Adrenal gland (tissue), 12 donors: ENCODE measurements around the gene FSIP1. TPM values are rescaled to one million over a fixed set of nuclear protein-coding genes. Genes with fewer than 3 reads are reported as not detected.

ENCODE experiments used
- DNase-seq, 7 donors: peaks; one replicate each; pipeline ENCODE4 v3.0.0-alpha.2; 2019 to 2020
- H3K27ac ChIP-seq, 5 donors: fragments of 200-600 bp; sonication (generic) in 4 of 5; 1 replicate in 3 of 5; 2 replicates in 2 of 5; pipeline versions ENCODE4 v1.5.1 to v1.8.0; 2016 to 2020; ENCODE audit warnings: mild to moderate bottlenecking in 1 of 5
- H3K27me3 ChIP-seq: fragments of 200-600 bp; 2 replicates; pipeline ENCODE4 v1.8.0; 2021
- H3K36me3 ChIP-seq, 2 donors: fragments of 200-600 bp; replicated peaks in 1 of 2; 1 replicate in 1 of 2; 2 replicates in 1 of 2; pipeline versions ENCODE4 v1.5.1 to v1.8.0; 2018 to 2022
- H3K4me1 ChIP-seq, 2 donors: fragments of 200-600 bp; replicated peaks in 1 of 2; 1 replicate in 1 of 2; 2 replicates in 1 of 2; pipeline versions ENCODE4 v1.5.1 to v1.8.0; 2018 to 2021
- H3K4me3 ChIP-seq, 4 donors: fragments of 200-600 bp; sonication (generic) in 3 of 4; one replicate each; pipeline ENCODE4 v1.5.1; 2016 to 2018
- H3K9me3 ChIP-seq, 3 donors: fragments of 200-600 bp; sonication (generic) in 1 of 3; replicated peaks in 1 of 3; 1 replicate in 2 of 3; 2 replicates in 1 of 3; pipeline versions ENCODE4 v1.5.1 to v1.8.0; 2016 to 2021
- CTCF ChIP-seq, 6 experiments: fragments of 450-650 bp in 4 of 6; fragments of 200-600 bp in 2 of 6; sonication (generic) in 1 of 6; IDR thresholded peaks; 1 replicate in 5 of 6; 2 replicates in 1 of 6; pipeline versions ENCODE4 v1.5.1 to v1.8.0; 2016 to 2021; ENCODE audit warnings: antibody characterized with exemption in 6 of 6, mild to moderate bottlenecking in 2 of 6, moderate library complexity in 1 of 6
- POLR2A ChIP-seq, 2 donors: fragments of 450-650 bp; IDR thresholded peaks; one replicate each; pipeline ENCODE4 v1.6.1; 2017; ENCODE audit warnings: antibody characterized with exemption in 2 of 2, mild to moderate bottlenecking in 2 of 2, moderate library complexity in 1 of 2
- WGBS, 4 donors: extraction: QIAGEN DNeasy Blood & Tissue Kit in 2 of 4; methylation state at CpG; one replicate each; pipeline versions ENCODE4 v1.1.5 to v1.1.7; 2013 to 2017; 5-methylcytosine and 5-hydroxymethylcytosine counted together
- intact Hi-C, 2 donors: fragments of 100-400 bp; cut with DNase I; formaldehyde crosslinking; loops; one replicate each; pipeline versions ENCODE4 v1.14.1 to v1.15.0; 2022 to 2023
- polyA plus RNA-seq, 3 donors: library from polyadenylated mRNA; stranded (reverse); fragments of 200-250 nt in 2 of 3; fragments of 350-450 nt in 1 of 3; fragmentation: Illumina TruSeq in 1 of 3; extraction: RNeasy Lipid Tissue Mini Kit (QIAGEN cat#74804) in 1 of 3; gene quantifications; one replicate each; pipeline ENCODE4 v1.2.3, GENCODE V29; 2013 to 2014
- total RNA-seq, 9 donors: library from RNA; depleted of rRNA in 4 of 9; stranded (reverse); fragments of >200 nt in 4 of 9; fragments of 120-200 nt in 1 of 9; fragmentation: NEBNext Ultra II Directional in 1 of 9; extraction: Animal tissue kit (Norgen Biotek cat#: 25700) in 1 of 9; gene quantifications; one replicate each; pipeline versions ENCODE4 v1.1.0 to v1.2.4, GENCODE V29; 2013 to 2023
- donor health status: healthy with polysubstance abuse.
- donor health status: Bipolar disorder and iron deficiency.
- donor health status: DM: yes; HTN: yes; CAD: no.
- donor health status: DM: no; HTN: no; CAD: no.
- donor health status: DM: no; HTN: no; CAD: no.
- donor health status: DM: yes; HTN: yes; CAD: no.

The FSIP1 gene
- total and polyA plus RNA-seq, 12 donors = 0.11 to 0.60 (median 0.25) TPM; not detected in 2

GRCh38 chr15:39748276-39748675 lies 34.4 kb downstream of the FSIP1 start:
- no peak overlapping the region for H3K27ac ChIP-seq
- intact Hi-C loops = no loop called here
- TF ChIP-seq POLR2A (IDR thresholded peaks at IDR 0.05) (no peak), CTCF (IDR thresholded peaks at IDR 0.05) (no peak)
- H3K9me3 ChIP-seq = no peaks in the 10 kb centered on the region
- peaks cover 0 to 4% of the 10 kb centered on the region in 2 donors for H3K4me1 ChIP-seq
- no peaks in the 10 kb centered on the region for H3K27me3 ChIP-seq
- whole genome bisulfite sequencing, 4 donors = 25 to 47% (median 38%) methylated on average over 2 of the region's 2 CpGs
- H3K36me3 ChIP-seq = no peaks in the 10 kb centered on the region
- H3K4me3 ChIP-seq = no peak overlapping the region
- no peak for DNase-seq

GRCh38 chr15:39747326-39747725 lies 35.3 kb downstream of the FSIP1 start:
- Histone ChIP-seq H3K36me3 (no peaks in the 10 kb centered on the region), H3K9me3 (no peaks in the 10 kb centered on the region), H3K4me3 (no peak overlapping the region), H3K27ac (no peak overlapping the region), H3K27me3 (no peaks in the 10 kb centered on the region), H3K4me1 (peaks cover 0 to 4% of the 10 kb centered on the region in 2 donors)
- TF ChIP-seq POLR2A (IDR thresholded peaks at IDR 0.05) (no peak), CTCF (IDR thresholded peaks at IDR 0.05) (no peak)
- DNase-seq = no peak
- intact Hi-C loops = no loop called here

GRCh38 chr15:39746714-39747276 lies 35.8 kb downstream of the FSIP1 start:
- no peak overlapping the region for H3K27ac ChIP-seq
- 76 to 87% (median 79%) methylated on average over 1 of the region's 1 CpG for WGBS, 4 donors
- H3K36me3 ChIP-seq = no peaks in the 10 kb centered on the region
- no peaks in the 10 kb centered on the region for H3K27me3 ChIP-seq
- H3K4me1 ChIP-seq = peaks cover 0 to 4% of the 10 kb centered on the region in 2 donors
- H3K4me3 ChIP-seq = no peak overlapping the region
- no peak for TF ChIP-seq POLR2A (IDR thresholded peaks at IDR 0.05)
- no peak for TF ChIP-seq CTCF (IDR thresholded peaks at IDR 0.05)
- no peaks in the 10 kb centered on the region for H3K9me3 ChIP-seq
- intact Hi-C loops = no loop called here
- no peak for DNase-seq

- 87 to 95% (median 89%) methylated on average over 2 of the region's 2 CpGs for WGBS, 4 donors
Measured at GRCh38 chr15:39746176-39746575, 36.5 kb downstream of the FSIP1 start.

More at GRCh38 chr15:39746176-39746575, 36.5 kb downstream of the FSIP1 start:
- H3K4me1 ChIP-seq = peaks cover 0 to 4% of the 10 kb centered on the region in 2 donors
- intact Hi-C loops = no loop called here
- H3K9me3 ChIP-seq = no peaks in the 10 kb centered on the region
- no peak for TF ChIP-seq POLR2A (IDR thresholded peaks at IDR 0.05)
- TF ChIP-seq CTCF (IDR thresholded peaks at IDR 0.05) = no peak
- no peaks in the 10 kb centered on the region for H3K27me3 ChIP-seq
- DNase-seq = no peak
- no peaks in the 10 kb centered on the region for H3K36me3 ChIP-seq
- H3K27ac ChIP-seq = no peak overlapping the region
- H3K4me3 ChIP-seq = no peak overlapping the region
